Skeletal muscle tissue (tissue), 4 donors: Measurements from ENCODE around the gene DPP4. TPM values are rescaled to one million over a fixed set of nuclear protein-coding genes. Genes with fewer than 3 reads are reported as not detected.

Experiments used
- H3K27ac ChIP-seq: one replicate; pipeline ENCODE4 v1.7.0; 2013; ENCODE audit warnings: mild to moderate bottlenecking, low read depth, low read length, inconsistent platforms
- H3K27me3 ChIP-seq, 3 donors: one replicate each; pipeline ENCODE4 v1.7.0; 2013; ENCODE audit warnings: low read length in 3 of 3; ENCODE audit not compliant: control insufficient read depth in 3 of 3, insufficient read depth in 3 of 3
- H3K36me3 ChIP-seq, 3 donors: one replicate each; pipeline ENCODE4 v1.7.0; 2013; ENCODE audit warnings: low read length in 3 of 3; ENCODE audit not compliant: control insufficient read depth in 3 of 3, insufficient read depth in 3 of 3
- H3K4me1 ChIP-seq, 3 donors: one replicate each; pipeline ENCODE4 v1.7.0; 2013; ENCODE audit warnings: low read length in 3 of 3, mild to moderate bottlenecking in 3 of 3; ENCODE audit not compliant: control insufficient read depth in 3 of 3, insufficient read depth in 3 of 3
- H3K4me3 ChIP-seq, 3 donors: one replicate each; pipeline ENCODE4 v1.7.0; 2013; ENCODE audit warnings: low read length in 3 of 3
- H3K9ac ChIP-seq, 3 donors: one replicate each; pipeline ENCODE4 v1.7.0; 2013; ENCODE audit warnings: low read length in 3 of 3, mild to moderate bottlenecking in 3 of 3, moderate library complexity in 2 of 3, low read depth in 1 of 3
- H3K9me3 ChIP-seq, 3 donors: one replicate each; pipeline ENCODE4 v1.7.0; 2013; ENCODE audit warnings: low read length in 3 of 3; ENCODE audit not compliant: control insufficient read depth in 3 of 3
- total RNA-seq: library from RNA; depleted of rRNA; stranded (reverse); fragments of >200 nt; gene quantifications from one replicate; pipeline ENCODE4 v1.2.3, GENCODE V29; 2014
- donor health status: Osteomylitis.

Gene DPP4
- total RNA-seq, 1 donor from 2014 or later = 24.0 TPM

DNA sequence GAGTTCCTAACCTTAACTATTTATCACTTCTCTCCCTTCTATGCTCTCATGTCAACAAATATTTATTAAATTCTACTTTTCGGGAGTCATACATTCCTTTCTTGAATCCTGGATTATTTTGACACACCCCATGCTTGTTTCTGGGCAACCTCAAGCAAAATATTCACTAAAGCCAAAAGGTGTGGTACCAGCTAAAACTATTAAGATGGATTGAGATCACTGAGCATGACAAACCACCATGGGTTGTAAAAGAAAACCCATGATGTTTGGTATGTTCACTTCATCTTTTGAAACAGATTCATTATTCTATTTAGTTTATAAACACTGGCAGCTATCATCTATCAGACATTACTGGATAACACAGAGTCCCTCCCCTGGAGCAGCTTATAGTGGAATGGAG lies 32.5 kb downstream of the DPP4 start:
- no peak overlapping the region for H3K27ac ChIP-seq
- H3K4me3 ChIP-seq = no peak overlapping the region
- no peak overlapping the region for H3K9ac ChIP-seq
- H3K9me3 ChIP-seq = no peaks in the 10 kb centered on the region
- no peaks in the 10 kb centered on the region for H3K36me3 ChIP-seq
- H3K4me1 ChIP-seq = no peaks in the 10 kb centered on the region
- H3K27me3 ChIP-seq = no peaks in the 10 kb centered on the region

DNA sequence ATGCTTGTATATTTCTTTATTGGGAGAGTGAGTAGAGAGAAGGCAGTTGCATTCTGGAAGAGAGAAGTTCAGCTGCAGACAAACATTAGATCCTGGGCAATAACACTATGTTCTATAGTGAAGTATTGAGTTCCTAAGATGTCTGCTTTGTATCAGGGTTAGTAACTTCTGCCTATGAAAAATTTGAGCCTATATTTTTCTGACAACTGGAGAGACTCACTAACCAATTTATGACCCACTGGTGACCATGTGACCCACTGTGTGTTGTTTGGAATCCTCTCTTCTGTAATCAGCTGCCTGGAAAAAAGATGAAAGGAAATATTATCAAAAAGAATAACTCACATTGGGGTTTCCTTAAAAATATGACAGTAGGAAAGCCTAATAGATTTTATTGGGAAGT lies 35.3 kb downstream of the DPP4 start:
- H3K4me1 ChIP-seq = no peaks in the 10 kb centered on the region
- no peaks in the 10 kb centered on the region for H3K36me3 ChIP-seq
- no peak overlapping the region for H3K27ac ChIP-seq
- no peak overlapping the region for H3K9ac ChIP-seq
- no peaks in the 10 kb centered on the region for H3K9me3 ChIP-seq
- no peak overlapping the region for H3K4me3 ChIP-seq
- H3K27me3 ChIP-seq = no peaks in the 10 kb centered on the region

DNA sequence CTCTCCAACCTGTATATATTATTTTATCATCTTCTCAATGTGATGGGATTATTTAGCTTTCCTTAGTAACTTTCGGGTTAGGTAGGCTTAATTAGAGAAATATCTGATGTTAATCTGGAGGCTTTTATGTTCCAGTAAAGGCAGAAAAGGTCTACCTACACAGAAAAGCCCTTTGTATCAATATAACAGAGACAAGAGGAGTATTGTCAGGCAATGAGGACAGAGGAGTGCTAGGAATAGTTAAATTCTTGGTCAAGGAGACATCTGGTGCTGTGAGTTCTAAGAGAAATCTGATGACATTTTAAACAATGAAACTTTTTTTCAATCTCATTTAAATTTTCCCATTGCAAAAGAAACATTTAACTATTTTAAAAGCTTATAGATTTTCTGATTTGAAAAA lies 36.1 kb downstream of the DPP4 start:
- no peaks in the 10 kb centered on the region for H3K36me3 ChIP-seq
- H3K9me3 ChIP-seq = no peaks in the 10 kb centered on the region
- H3K27ac ChIP-seq = no peak overlapping the region
- no peaks in the 10 kb centered on the region for H3K4me1 ChIP-seq
- H3K27me3 ChIP-seq = no peaks in the 10 kb centered on the region
- H3K4me3 ChIP-seq = no peak overlapping the region
- no peak overlapping the region for H3K9ac ChIP-seq

DNA sequence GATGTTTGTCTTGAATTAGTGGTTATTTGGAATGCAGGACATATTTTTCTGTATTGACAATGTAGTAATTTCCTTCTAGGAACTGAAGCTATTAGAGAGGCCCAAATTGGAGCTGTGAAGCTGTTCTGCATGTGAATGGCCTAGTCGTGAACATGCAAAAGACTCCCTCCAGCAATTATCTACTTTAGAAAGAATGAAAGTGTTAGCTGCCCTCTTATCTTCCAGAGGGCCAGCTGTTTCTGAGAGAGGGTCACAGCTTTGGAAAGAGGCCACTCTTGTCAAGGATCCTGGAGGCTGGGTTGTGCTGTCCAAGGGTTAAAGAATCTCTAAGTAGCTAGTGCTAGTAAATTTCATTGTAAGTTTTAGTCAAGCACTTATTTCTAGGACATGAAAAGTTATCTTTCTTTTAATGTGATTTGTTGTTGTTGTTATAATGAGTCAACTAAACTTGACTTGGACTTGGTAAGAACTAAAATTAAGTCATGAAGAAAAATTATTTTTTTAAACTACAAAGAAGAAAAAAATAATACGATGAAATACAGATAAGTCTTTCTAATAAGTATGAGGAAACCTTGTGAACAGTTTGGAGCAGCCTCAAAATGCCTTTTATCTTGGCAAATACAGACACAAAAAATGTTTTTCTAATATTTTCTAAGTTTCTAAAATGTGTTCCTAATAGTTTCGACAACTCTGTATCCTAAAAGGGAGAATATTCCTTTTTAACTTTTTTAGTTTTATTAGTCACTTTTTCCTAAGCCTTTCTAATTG lies 36.8 kb downstream of the DPP4 start:
- no peaks in the 10 kb centered on the region for H3K9me3 ChIP-seq
- no peaks in the 10 kb centered on the region for H3K27me3 ChIP-seq
- H3K27ac ChIP-seq = no peak overlapping the region
- no peaks in the 10 kb centered on the region for H3K36me3 ChIP-seq
- H3K4me3 ChIP-seq = no peak overlapping the region
- no peaks in the 10 kb centered on the region for H3K4me1 ChIP-seq
- no peak overlapping the region for H3K9ac ChIP-seq

DNA sequence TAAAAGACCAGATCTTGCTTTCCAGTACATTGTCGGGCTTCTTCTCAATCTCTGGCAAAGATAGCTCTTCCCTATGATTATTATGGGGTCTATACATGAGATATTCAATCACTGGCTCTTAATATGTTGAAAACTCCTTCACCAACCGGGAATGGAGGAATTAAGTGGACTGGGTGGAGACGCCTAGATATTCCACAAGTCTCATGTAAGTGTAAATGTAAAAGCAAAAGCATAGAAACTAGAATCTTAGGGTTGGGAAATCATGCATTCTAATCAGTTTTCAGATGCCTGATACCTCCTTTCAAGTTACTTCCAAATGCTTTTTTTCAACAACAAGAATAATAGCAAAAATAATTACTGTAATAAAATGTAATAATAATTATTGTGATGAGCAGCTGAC lies 38.0 kb downstream of the DPP4 start:
- Histone ChIP-seq H3K4me3 (no peak overlapping the region), H3K9ac (no peak overlapping the region), H3K27ac (no peak overlapping the region), H3K4me1 (no peaks in the 10 kb centered on the region), H3K27me3 (no peaks in the 10 kb centered on the region), H3K36me3 (no peaks in the 10 kb centered on the region), H3K9me3 (no peaks in the 10 kb centered on the region)

DNA sequence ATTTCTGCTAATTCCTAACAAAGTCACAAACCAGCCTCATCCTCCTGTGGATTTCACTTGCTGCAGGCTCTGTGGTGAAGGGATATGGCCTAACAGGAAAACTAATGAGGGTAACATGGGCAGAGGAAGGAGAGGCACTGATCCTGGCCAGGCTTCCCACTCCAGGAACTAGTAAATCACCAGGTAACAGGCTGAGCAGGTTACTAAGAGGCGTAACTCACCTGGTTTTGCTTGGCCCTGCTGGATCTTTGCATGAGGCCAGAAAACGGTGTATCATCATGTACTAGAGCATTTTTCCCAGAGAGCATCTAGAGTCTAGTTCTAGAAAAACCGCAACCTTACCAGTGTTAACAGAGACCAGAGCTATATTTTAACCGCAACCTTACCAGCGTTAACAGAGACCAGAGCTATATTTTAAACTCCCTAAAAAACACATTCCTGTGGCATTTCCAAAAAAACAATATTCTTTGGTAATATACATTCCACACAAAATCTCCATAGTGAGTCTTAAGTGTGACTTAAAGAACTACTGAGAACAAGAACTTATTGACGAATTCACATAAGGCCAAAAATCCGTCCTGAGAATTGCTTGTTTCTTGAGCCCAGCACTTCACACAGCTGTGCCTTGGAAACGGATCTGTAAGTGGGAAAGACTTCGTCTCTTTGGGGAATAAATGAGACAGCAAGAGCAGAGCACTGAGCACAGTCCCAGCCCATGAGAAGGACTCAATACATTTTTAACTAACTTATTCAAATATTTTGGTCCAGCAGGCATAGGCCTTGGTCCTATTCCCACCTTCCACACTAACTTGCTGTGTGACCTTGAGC lies 43.4 kb downstream of the DPP4 start:
- no peaks in the 10 kb centered on the region for H3K36me3 ChIP-seq
- H3K4me1 ChIP-seq = peaks cover 0 to 9% (median 5%) of the 10 kb centered on the region in 3 donors
- H3K27me3 ChIP-seq = no peaks in the 10 kb centered on the region
- H3K9ac ChIP-seq = no peak overlapping the region
- H3K4me3 ChIP-seq = no peak overlapping the region
- no peaks in the 10 kb centered on the region for H3K9me3 ChIP-seq
- H3K27ac ChIP-seq = no peak overlapping the region

DNA sequence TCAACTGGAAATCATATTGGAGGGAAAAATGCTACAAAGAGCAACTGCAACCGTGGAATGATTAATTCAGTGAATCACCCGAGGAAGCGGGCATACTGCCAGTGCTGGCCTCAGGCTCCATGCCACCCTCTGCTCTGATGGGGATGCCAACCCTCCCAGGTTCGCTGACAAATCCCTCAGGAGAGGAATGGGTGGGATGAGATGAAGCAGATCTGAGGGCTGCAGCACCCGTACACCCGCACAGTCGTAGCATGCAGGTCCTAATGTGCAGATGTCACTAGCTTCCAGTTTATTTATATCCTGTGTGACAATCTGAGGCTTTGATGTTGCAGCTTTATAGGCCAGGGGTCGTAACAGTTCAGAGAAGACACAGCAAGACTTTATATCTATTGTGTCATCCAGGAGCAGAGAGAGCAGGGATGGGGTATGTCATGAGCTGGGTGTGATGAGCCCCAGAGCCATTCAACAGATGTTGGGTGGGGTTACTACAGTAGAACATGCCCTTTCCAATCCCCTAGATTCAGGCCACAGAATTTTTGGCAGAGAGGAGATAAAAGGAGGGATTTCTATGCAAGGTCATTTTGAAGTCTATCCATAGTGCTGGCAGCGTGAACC lies 44.6 kb downstream of the DPP4 start:
- Histone ChIP-seq H3K4me3 (no peak overlapping the region), H3K9ac (no peak overlapping the region), H3K9me3 (no peaks in the 10 kb centered on the region), H3K4me1 (peaks cover 0 to 9% (median 5%) of the 10 kb centered on the region in 3 donors), H3K27ac (no peak overlapping the region), H3K36me3 (no peaks in the 10 kb centered on the region), H3K27me3 (no peaks in the 10 kb centered on the region)

DNA sequence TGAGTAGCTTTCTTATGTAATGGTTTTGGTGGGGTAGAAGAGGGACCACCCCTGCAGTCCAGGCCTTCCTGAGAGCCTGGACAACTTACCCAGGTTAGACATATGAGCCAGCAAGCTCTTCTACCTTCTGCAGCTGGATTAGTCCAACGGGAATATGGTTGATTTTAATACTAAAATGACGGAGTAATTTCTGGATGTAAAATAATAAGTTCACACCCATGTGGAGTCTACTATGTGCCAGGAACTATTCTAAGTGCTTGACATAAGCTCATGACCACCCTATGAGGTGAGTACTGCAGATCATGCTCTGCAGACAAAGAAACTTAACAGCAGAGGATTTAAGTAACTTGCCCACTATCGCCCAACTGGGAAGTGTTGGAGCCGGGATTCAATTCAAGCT lies 45.5 kb downstream of the DPP4 start:
- H3K9me3 ChIP-seq = no peaks in the 10 kb centered on the region
- no peak overlapping the region for H3K27ac ChIP-seq
- no peaks in the 10 kb centered on the region for H3K36me3 ChIP-seq
- H3K4me1 ChIP-seq = peaks cover 0 to 9% (median 6%) of the 10 kb centered on the region in 3 donors
- no peaks in the 10 kb centered on the region for H3K27me3 ChIP-seq
- H3K9ac ChIP-seq = no peak overlapping the region
- H3K4me3 ChIP-seq = no peak overlapping the region

DNA sequence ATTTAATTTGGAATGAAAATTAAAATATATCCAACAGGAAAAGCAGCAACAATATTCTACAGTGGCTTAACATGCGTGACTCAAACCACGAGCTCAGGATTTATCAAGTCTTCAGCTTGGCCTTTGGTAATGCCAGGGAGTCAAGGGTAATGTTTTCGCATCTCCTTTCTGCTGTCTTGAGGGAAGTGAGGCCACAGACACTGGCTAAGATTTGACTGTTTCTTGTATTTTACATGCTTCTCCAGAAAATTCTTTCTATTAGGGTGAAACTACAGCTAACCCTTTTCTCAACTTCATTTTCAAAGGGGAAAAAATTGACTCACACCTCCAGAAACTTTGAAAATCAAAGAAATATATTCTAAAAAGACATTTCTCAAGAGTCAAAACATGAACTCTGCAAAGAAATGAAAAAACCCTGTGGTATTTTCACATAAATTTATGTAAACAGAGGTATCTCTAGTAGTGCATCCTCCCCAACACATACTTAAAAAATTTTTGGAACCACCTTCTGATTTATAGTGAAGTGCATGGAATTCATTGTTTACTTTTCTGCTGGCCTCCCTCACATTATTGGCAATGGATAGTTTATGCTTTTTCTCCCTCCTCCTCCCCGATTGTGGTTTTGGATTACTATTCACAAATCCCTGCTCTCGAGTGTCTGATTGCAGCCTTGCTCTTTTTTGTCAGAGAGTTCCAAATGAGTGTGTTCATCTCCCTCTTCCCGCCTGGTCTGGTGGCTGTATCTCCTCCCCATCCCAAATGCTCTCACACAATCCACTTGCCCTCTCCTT lies 48.7 kb downstream of the DPP4 start:
- H3K36me3 ChIP-seq = no peaks in the 10 kb centered on the region
- H3K9ac ChIP-seq = no peak overlapping the region
- peaks cover 3 to 16% (median 9%) of the 10 kb centered on the region in 3 donors for H3K4me1 ChIP-seq
- no peaks in the 10 kb centered on the region for H3K9me3 ChIP-seq
- H3K27ac ChIP-seq = no peak overlapping the region
- H3K4me3 ChIP-seq = no peak overlapping the region
- no peaks in the 10 kb centered on the region for H3K27me3 ChIP-seq
